ENCODE data around the gene ATP10A. TPM values are rescaled to one million over a fixed set of nuclear protein-coding genes. Genes with fewer than 3 reads are reported as not detected.

Gene ATP10A
- polyA plus RNA-seq, 1 donor (not counting 4 experiments of a cell fraction or from before 2014, with no cell fraction given): not detected

- Histone ChIP-seq H3K9ac (ENCODE audit: control insufficient read depth, extremely low read depth, insufficient read depth, low read length) (no peak overlapping the region), H2AFZ (ENCODE audit: control insufficient read depth, low read length) (no peak overlapping the region), H3K9me1 (ENCODE audit: control insufficient read depth, extremely low read depth, insufficient read depth, low read length) (no peaks in the 10 kb centered on the region), H3K79me2 (ENCODE audit: control insufficient read depth, insufficient read depth, low read length) (no peaks in the 10 kb centered on the region), H3K9me3 (ENCODE audit: control insufficient read depth, low read depth, low read length) (peaks cover 11% of the 10 kb centered on the region), H3K36me3 (ENCODE audit: control insufficient read depth in 2 of 2, extremely low read depth in 1 of 2, insufficient read depth in 2 of 2, low read length in 2 of 2) (no peaks in the 10 kb centered on the region), H3K4me3 (ENCODE audit: control insufficient read depth in 2 of 3, extremely low read depth in 1 of 3, insufficient read depth in 2 of 3, low read depth in 1 of 3, low read length in 3 of 3) (no peak overlapping the region), H3K4me1 (ENCODE audit: control insufficient read depth, extremely low read depth, insufficient read depth, low read length) (no peaks in the 10 kb centered on the region), H4K20me1 (ENCODE audit: control insufficient read depth, extremely low read depth, insufficient read depth, low read length) (no peaks in the 10 kb centered on the region), H3K4me2 (ENCODE audit: control insufficient read depth, extremely low read depth, insufficient read depth, low read depth, low read length) (no peak overlapping the region), H3K27ac (ENCODE audit: control insufficient read depth, insufficient read depth, low read length) (no peak overlapping the region), H3K27me3 (ENCODE audit: control insufficient read depth, extremely low read depth, insufficient read depth, low read length) (no peaks in the 10 kb centered on the region)
- dilution Hi-C loops (cut with MboI; ENCODE audit: extremely low pct_ligation_motif_present, low sequenced_read_pairs): no loop called here
- FAIRE-seq (no peak), DNase-seq (ENCODE audit: low read depth, low spot score) (no peak)
- TF ChIP-seq, protein P1, sequence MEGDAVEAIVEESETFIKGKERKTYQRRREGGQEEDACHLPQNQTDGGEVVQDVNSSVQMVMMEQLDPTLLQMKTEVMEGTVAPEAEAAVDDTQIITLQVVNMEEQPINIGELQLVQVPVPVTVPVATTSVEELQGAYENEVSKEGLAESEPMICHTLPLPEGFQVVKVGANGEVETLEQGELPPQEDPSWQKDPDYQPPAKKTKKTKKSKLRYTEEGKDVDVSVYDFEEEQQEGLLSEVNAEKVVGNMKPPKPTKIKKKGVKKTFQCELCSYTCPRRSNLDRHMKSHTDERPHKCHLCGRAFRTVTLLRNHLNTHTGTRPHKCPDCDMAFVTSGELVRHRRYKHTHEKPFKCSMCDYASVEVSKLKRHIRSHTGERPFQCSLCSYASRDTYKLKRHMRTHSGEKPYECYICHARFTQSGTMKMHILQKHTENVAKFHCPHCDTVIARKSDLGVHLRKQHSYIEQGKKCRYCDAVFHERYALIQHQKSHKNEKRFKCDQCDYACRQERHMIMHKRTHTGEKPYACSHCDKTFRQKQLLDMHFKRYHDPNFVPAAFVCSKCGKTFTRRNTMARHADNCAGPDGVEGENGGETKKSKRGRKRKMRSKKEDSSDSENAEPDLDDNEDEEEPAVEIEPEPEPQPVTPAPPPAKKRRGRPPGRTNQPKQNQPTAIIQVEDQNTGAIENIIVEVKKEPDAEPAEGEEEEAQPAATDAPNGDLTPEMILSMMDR (optimal IDR thresholded peaks at IDR 0.05 in 1 of 3, IDR thresholded peaks at IDR 0.05 in 1 of 3, conservative IDR thresholded peaks at IDR 0.05 in 1 of 3; ENCODE audit: extremely low read depth in 1 of 3, insufficient read depth in 2 of 3, low read length in 3 of 3): no peak
- no peak for TF ChIP-seq EZH2 (IDR thresholded peaks at IDR 0.05; ENCODE audit: low read length)
These were observed 130.9 kb downstream of the ATP10A start for GRCh38 chr15:25732191-25732590.

DNA sequence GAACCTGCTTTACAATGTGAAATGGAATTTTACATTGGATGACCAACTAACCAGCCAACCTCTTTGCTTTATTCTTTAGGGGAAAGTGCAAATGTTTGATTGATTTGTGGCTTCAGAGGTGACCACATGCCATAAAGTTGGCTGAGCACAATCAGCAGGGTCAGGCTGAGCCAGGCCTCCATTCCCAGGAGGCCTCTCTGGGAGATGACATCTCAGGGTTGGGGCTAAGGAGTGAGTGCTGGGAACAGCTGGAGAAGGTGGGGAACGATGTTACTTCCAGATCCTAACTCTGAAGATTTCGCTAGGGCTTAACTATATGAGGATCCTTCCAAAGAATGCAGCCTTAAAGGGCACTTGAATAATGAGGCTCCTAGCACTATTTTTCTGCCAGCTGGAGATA, 131.7 kb downstream of the ATP10A start:
- no peak overlapping the region for H2AFZ ChIP-seq (ENCODE audit: control insufficient read depth, low read length)
- no peak for TF ChIP-seq EZH2 (IDR thresholded peaks at IDR 0.05; ENCODE audit: low read length)
- TF ChIP-seq, protein P1 (optimal IDR thresholded peaks at IDR 0.05 in 1 of 3, IDR thresholded peaks at IDR 0.05 in 1 of 3, conservative IDR thresholded peaks at IDR 0.05 in 1 of 3; ENCODE audit: extremely low read depth in 1 of 3, insufficient read depth in 2 of 3, low read length in 3 of 3): no peak
- no peaks in the 10 kb centered on the region for H3K9me1 ChIP-seq (ENCODE audit: control insufficient read depth, extremely low read depth, insufficient read depth, low read length)
- no peaks in the 10 kb centered on the region for H3K27me3 ChIP-seq (ENCODE audit: control insufficient read depth, extremely low read depth, insufficient read depth, low read length)
- DNase-seq (ENCODE audit: low read depth, low spot score) (no peak), FAIRE-seq (no peak)
- no peak overlapping the region for H3K4me2 ChIP-seq (ENCODE audit: control insufficient read depth, extremely low read depth, insufficient read depth, low read depth, low read length)
- no peaks in the 10 kb centered on the region for H3K79me2 ChIP-seq (ENCODE audit: control insufficient read depth, insufficient read depth, low read length)
- peaks cover 11% of the 10 kb centered on the region for H3K9me3 ChIP-seq (ENCODE audit: control insufficient read depth, low read depth, low read length)
- no peak overlapping the region for H3K4me3 ChIP-seq (ENCODE audit: control insufficient read depth in 2 of 3, extremely low read depth in 1 of 3, insufficient read depth in 2 of 3, low read depth in 1 of 3, low read length in 3 of 3)
- no peak overlapping the region for H3K27ac ChIP-seq (ENCODE audit: control insufficient read depth, insufficient read depth, low read length)
- no peaks in the 10 kb centered on the region for H3K4me1 ChIP-seq (ENCODE audit: control insufficient read depth, extremely low read depth, insufficient read depth, low read length)
- dilution Hi-C loops (cut with MboI; ENCODE audit: extremely low pct_ligation_motif_present, low sequenced_read_pairs): no loop called here
- no peaks in the 10 kb centered on the region for H4K20me1 ChIP-seq (ENCODE audit: control insufficient read depth, extremely low read depth, insufficient read depth, low read length)
- H3K9ac ChIP-seq (ENCODE audit: control insufficient read depth, extremely low read depth, insufficient read depth, low read length): no peak overlapping the region
- no peaks in the 10 kb centered on the region for H3K36me3 ChIP-seq (ENCODE audit: control insufficient read depth in 2 of 2, extremely low read depth in 1 of 2, insufficient read depth in 2 of 2, low read length in 2 of 2)
